HG03460 (cell line): ENCODE results near the gene ZNRF4.

ENCODE experiments used
- ATAC-seq: cut with Tn5 transposase; IDR thresholded peaks from one replicate; pipeline ENCODE4 v1.9.1; 2021; ENCODE audit not compliant: unreplicated experiment

Gene ZNRF4

GRCh38 chr19:5498830-5499550, 43.8 kb downstream of the ZNRF4 start:
- ATAC-seq: no peak

- no peak for ATAC-seq
Observed at GRCh38 chr19:5501907-5502306, 46.7 kb downstream of the ZNRF4 start.

GRCh38 chr19:5503598-5503997, 48.4 kb downstream of the ZNRF4 start:
- no peak for ATAC-seq

GRCh38 chr19:5504114-5504513, 48.9 kb downstream of the ZNRF4 start:
- no peak for ATAC-seq
